GM18517 (cell line): ENCODE measurements around the gene PKDREJ.

Source experiments
- ATAC-seq: cut with Tn5 transposase; IDR thresholded peaks from one replicate; pipeline ENCODE4 v1.9.1; 2021; ENCODE audit warnings: mild to moderate bottlenecking, moderate library complexity; ENCODE audit not compliant: unreplicated experiment

Gene PKDREJ

GRCh38 chr22:46290121-46290842 is 27.1 kb upstream of the PKDREJ start:
- ATAC-seq = no peak

- ATAC-seq = no peak
Observed at GRCh38 chr22:46289244-46289891, 26.2 kb upstream of the PKDREJ start.

- no peak for ATAC-seq
Observed at GRCh38 chr22:46288846-46289243, 25.7 kb upstream of the PKDREJ start.

- no peak for ATAC-seq
Observed at GRCh38 chr22:46287873-46288751, 25.0 kb upstream of the PKDREJ start.

GRCh38 chr22:46286941-46287872 is 24.1 kb upstream of the PKDREJ start:
- no peak for ATAC-seq

- ATAC-seq = no peak
Observed at GRCh38 chr22:46286006-46286405, 22.9 kb upstream of the PKDREJ start.

- no peak for ATAC-seq
Observed at GRCh38 chr22:46281866-46282678, 18.9 kb upstream of the PKDREJ start.

GRCh38 chr22:46280999-46281623 is 18.0 kb upstream of the PKDREJ start:
- ATAC-seq = no peak

GRCh38 chr22:46280063-46280817 is 17.1 kb upstream of the PKDREJ start:
- no peak for ATAC-seq

- no peak for ATAC-seq
Observed at GRCh38 chr22:46278656-46279645, 15.8 kb upstream of the PKDREJ start.

GRCh38 chr22:46276563-46276962 is 13.4 kb upstream of the PKDREJ start:
- ATAC-seq = no peak

- ATAC-seq = no peak
Observed at GRCh38 chr22:46275455-46276122, 12.4 kb upstream of the PKDREJ start.

- ATAC-seq = no peak
Observed at GRCh38 chr22:46274381-46274780, 11.2 kb upstream of the PKDREJ start.

- ATAC-seq = no peak
Observed at GRCh38 chr22:46273432-46274148, 10.4 kb upstream of the PKDREJ start.

- no peak for ATAC-seq
Observed at GRCh38 chr22:46272762-46273431, 9.8 kb upstream of the PKDREJ start.

GRCh38 chr22:46272196-46272595 is 9.1 kb upstream of the PKDREJ start:
- no peak for ATAC-seq
